ENCODE measurements around the gene NELFB. TPM values are rescaled to one million over a fixed set of nuclear protein-coding genes. Genes with fewer than 3 reads are reported as not detected.

Gene NELFB
- total and polyA plus RNA-seq, 2 of the 4 experiments (the other 2 are of a cell fraction) = 36.9 to 66.0 TPM

DNA sequence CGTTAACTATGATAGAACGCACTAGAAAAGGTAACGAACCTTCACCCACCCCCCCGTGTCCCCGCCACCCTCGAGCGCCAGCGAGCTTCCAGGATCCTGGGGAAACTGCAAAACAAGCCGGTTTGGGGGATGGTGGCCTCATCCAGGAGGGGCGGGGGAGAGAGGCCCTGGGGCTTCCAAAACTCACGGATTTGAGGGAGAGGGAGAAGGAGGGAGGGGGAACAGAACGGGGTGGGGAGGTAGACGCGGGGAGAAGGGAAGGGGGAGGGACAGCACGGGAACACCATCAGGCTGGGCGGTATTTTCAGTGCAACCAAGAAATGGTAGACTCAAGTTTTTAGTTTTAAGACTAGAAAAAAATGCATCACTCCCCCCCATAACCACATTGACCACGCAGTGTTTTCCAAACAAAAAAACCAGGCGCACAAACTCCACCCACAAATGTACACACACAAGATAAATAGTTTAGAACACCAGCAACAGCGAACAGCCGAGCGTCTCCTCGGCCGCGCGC is 45.5 kb downstream of the NELFB start:
- ATAC-seq (ENCODE audit: low read depth) (no peak), DNase-seq (peak; percentile 20)
- TF ChIP-seq FOS (IDR thresholded peaks at IDR 0.05; ENCODE audit: low read depth, low read length) (no peak), SMC3 (IDR thresholded peaks at IDR 0.05; ENCODE audit: low read depth, low read length) (no peak), MAFK (IDR thresholded peaks at IDR 0.05; ENCODE audit: low read depth, low read length) (no peak), CEBPB (IDR thresholded peaks at IDR 0.05; ENCODE audit: low read depth, low read length) (no peak), BHLHE40 (IDR thresholded peaks at IDR 0.05; ENCODE audit: low read depth, low read length) (no peak), NFE2L2 (IDR thresholded peaks at IDR 0.05; ENCODE audit: low read depth, low read length) (no peak), POLR2A (IDR thresholded peaks at IDR 0.05; ENCODE audit: low read depth, low read length) (no peak), RCOR1 (IDR thresholded peaks at IDR 0.05; ENCODE audit: insufficient replicate concordance, low read length) (no peak), MXI1 (IDR thresholded peaks at IDR 0.05; ENCODE audit: borderline replicate concordance, low read depth, low read length) (no peak), CHD1 (IDR thresholded peaks at IDR 0.05; ENCODE audit: low read depth, low read length) (no peak), RAD21 (IDR thresholded peaks at IDR 0.05; ENCODE audit: low read length) (no peak), MAZ (IDR thresholded peaks at IDR 0.05; ENCODE audit: borderline replicate concordance, low read depth, low read length) (no peak), RFX5 (IDR thresholded peaks at IDR 0.05; ENCODE audit: low read depth, low read length) (no peak)
- TF ChIP-seq, protein P1, sequence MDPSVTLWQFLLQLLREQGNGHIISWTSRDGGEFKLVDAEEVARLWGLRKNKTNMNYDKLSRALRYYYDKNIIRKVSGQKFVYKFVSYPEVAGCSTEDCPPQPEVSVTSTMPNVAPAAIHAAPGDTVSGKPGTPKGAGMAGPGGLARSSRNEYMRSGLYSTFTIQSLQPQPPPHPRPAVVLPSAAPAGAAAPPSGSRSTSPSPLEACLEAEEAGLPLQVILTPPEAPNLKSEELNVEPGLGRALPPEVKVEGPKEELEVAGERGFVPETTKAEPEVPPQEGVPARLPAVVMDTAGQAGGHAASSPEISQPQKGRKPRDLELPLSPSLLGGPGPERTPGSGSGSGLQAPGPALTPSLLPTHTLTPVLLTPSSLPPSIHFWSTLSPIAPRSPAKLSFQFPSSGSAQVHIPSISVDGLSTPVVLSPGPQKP (IDR thresholded peaks at IDR 0.05; ENCODE audit: borderline replicate concordance, low read depth, low read length) = no peak
- TF ChIP-seq, protein P2, sequence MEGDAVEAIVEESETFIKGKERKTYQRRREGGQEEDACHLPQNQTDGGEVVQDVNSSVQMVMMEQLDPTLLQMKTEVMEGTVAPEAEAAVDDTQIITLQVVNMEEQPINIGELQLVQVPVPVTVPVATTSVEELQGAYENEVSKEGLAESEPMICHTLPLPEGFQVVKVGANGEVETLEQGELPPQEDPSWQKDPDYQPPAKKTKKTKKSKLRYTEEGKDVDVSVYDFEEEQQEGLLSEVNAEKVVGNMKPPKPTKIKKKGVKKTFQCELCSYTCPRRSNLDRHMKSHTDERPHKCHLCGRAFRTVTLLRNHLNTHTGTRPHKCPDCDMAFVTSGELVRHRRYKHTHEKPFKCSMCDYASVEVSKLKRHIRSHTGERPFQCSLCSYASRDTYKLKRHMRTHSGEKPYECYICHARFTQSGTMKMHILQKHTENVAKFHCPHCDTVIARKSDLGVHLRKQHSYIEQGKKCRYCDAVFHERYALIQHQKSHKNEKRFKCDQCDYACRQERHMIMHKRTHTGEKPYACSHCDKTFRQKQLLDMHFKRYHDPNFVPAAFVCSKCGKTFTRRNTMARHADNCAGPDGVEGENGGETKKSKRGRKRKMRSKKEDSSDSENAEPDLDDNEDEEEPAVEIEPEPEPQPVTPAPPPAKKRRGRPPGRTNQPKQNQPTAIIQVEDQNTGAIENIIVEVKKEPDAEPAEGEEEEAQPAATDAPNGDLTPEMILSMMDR (conservative IDR thresholded peaks at IDR 0.05; ENCODE audit: low read depth, low read length) = no peak
- TF ChIP-seq, protein P3, sequence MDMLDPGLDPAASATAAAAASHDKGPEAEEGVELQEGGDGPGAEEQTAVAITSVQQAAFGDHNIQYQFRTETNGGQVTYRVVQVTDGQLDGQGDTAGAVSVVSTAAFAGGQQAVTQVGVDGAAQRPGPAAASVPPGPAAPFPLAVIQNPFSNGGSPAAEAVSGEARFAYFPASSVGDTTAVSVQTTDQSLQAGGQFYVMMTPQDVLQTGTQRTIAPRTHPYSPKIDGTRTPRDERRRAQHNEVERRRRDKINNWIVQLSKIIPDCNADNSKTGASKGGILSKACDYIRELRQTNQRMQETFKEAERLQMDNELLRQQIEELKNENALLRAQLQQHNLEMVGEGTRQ (IDR thresholded peaks at IDR 0.05; ENCODE audit: low read depth, low read length) = no peak
- H3K27ac ChIP-seq (ENCODE audit: insufficient read depth, low read length) = no peak overlapping the region
- no peaks in the 10 kb centered on the region for H3K9me1 ChIP-seq (ENCODE audit: insufficient read depth, low read length)
- H4K20me1 ChIP-seq (ENCODE audit: insufficient read depth, low read length) = peaks cover 4% of the 10 kb centered on the region; the same call in 1 of the 2 replicates
- no peak overlapping the region for H4K91ac ChIP-seq (ENCODE audit: insufficient read depth, low read depth, low read length)
- peak overlapping the region; percentile 56 for H3K4me3 ChIP-seq (ENCODE audit: insufficient read depth, low read depth, low read length)
- peaks cover 3% of the 10 kb centered on the region for H3K4me1 ChIP-seq (ENCODE audit: control insufficient read depth, insufficient read depth, low read length)
- H3K23ac ChIP-seq (ENCODE audit: low read depth, low read length) = no peak overlapping the region
- H3K9ac ChIP-seq (ENCODE audit: low read depth, low read length) = no peak overlapping the region
- H3K79me1 ChIP-seq (ENCODE audit: low read depth in 1 of 2, low read length in 2 of 2) = no peaks in the 10 kb centered on the region
- H4K5ac ChIP-seq (ENCODE audit: low read depth, low read length) = no peak overlapping the region
- H3K4ac ChIP-seq (ENCODE audit: low read depth, low read length) = no peak overlapping the region
- H2BK15ac ChIP-seq (ENCODE audit: low read depth, low read length) = no peak overlapping the region
- peaks cover 33% of the 10 kb centered on the region for H3K27me3 ChIP-seq (ENCODE audit: control insufficient read depth, insufficient read depth, low read length)
- intact Hi-C loops (cut with micrococcal nuclease) = loop anchor here (2.0 kb wide), 1 partner anchor 106 kb away; no protein-coding TSS in a partner anchor
- POLR2A ChIA-PET (ENCODE audit: unreplicated experiment) = no interaction called here
- BruUV-seq (replicated peaks) = no TSS peak
- CTCF ChIA-PET = no interaction called here
- no peaks in the 10 kb centered on the region for H3K9me3 ChIP-seq (ENCODE audit: control insufficient read depth, insufficient read depth, low read length)
- H2AFZ ChIP-seq (replicated peaks; ENCODE audit: low read length, poor library complexity) = peak overlapping the region; percentile 91
- H3K18ac ChIP-seq (ENCODE audit: low read depth, low read length) = no peak overlapping the region
- dilution Hi-C loops (cut with HindIII; ENCODE audit: low sequenced_read_pairs, unreplicated experiment) = no loop called here
- H4K8ac ChIP-seq (ENCODE audit: low read depth in 2 of 2, low read length in 2 of 2) = no peak overlapping the region
- H3K56ac ChIP-seq (ENCODE audit: extremely low read depth, insufficient read depth, low read length) = no peak overlapping the region
- in situ Hi-C loops (cut with MboI; ENCODE audit: low sequenced_read_pairs) = no loop called here
- H3K14ac ChIP-seq (replicated peaks; ENCODE audit: low read depth, low read length) = no peak overlapping the region
- no peaks in the 10 kb centered on the region for H3K36me3 ChIP-seq (ENCODE audit: control insufficient read depth, insufficient read depth, low read length)
- H2BK120ac ChIP-seq (ENCODE audit: low read depth, low read length) = no peak overlapping the region
- peak overlapping the region; percentile 37 for H2AK9ac ChIP-seq (replicated peaks; ENCODE audit: low read depth, low read length, poor library complexity)
- H3K4me2 ChIP-seq (ENCODE audit: low read depth, low read length) = peak overlapping the region; percentile 96
- H2AK5ac ChIP-seq (ENCODE audit: low read depth, low read length) = no peak overlapping the region
- WGBS, 2 experiments (ENCODE audit: extremely low coverage in 2 of 2, insufficient read length in 1 of 2) = 0% methylated on average over 12 of the region's 25 CpGs; no CpG with 5 or more reads in 1 of the 2 experiments
- H2BK20ac ChIP-seq (ENCODE audit: low read depth, low read length) = no peak overlapping the region
- no peak overlapping the region for H2BK5ac ChIP-seq (ENCODE audit: low read depth, low read length, poor library complexity, severe bottlenecking)

Measured in IMR-90 (cell line).